Measurements from ENCODE around the gene TH.

Gene TH

DNA sequence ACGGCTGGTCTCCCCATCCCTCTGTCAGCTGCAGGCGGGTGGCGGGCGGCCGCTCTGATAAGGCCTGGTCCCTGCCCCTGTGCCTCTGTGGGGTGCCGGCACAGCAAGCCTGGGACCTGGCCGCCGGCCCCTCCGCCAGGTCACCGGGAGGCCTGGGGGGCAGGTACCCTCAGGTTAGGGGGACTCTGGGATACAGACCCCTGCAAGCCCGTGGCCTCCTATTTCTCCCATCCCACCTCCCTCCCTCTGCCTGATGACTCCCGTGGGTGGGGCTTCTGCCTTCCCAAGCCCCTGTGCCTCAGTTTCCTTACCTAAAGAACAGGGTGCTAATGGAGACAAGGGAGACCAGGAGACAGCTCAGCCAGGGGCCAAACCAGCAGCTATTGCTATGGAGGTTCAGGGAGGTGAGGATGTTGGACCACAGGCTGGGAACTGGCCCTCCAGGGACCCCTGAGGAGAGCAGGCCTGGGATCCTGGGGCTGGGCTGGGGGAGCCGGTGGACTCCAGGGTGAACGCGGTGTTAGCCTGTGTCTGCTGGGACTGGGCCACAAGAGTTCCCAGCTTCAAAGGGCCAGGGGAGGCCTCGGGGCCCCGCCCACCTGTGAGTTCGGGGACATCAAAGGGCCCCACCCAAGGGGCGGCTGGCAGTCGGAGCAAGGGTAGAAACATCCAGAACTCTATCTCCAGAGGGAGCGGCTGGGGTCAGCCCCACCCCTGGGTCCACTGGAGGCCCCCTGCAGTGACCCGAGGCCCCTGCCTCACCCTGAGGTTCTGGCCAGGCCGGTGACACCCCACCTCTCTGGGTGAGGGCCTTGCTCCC is 32.0 kb upstream of the TH start:
- Mint-ChIP-seq H3K36me3 (ENCODE audit: low read depth) (no peaks in the 10 kb centered on the region), H3K4me3 (no peak overlapping the region), H3K4me1 (ENCODE audit: low read depth) (no peaks in the 10 kb centered on the region), H3K27ac (no peak overlapping the region), H3K27me3 (ENCODE audit: low read depth) (no peaks in the 10 kb centered on the region), H3K9me3 (no peaks in the 10 kb centered on the region)

DNA sequence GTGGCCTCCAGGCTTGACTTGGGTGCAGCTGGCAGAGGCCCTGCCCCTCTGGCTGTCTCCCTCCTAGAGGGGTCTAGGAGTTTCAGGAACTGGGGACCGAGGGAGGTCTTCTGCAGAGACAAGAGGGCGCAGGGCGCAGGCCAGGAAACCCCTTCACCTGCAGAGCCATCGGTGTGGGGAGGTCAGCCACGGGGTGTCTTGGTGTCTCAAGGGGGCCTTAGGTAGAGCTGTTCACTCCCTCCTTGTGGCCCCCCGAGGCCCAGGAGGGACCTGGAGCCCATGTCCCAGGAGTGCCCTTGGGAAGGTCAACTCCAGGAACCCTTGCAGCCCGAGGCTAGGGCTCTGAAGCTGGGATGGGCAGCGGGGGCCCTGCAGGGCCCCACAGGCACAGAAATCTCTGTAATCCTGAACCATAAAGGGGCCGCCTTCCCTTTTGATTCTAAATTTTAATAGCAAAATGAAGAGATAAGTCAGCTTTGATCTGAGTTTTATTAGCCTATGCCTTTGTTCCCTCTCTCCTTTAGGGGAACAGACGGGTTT is 31.4 kb upstream of the TH start:
- Mint-ChIP-seq H3K27ac (no peak overlapping the region), H3K27me3 (ENCODE audit: low read depth) (no peaks in the 10 kb centered on the region), H3K36me3 (ENCODE audit: low read depth) (no peaks in the 10 kb centered on the region), H3K9me3 (no peaks in the 10 kb centered on the region), H3K4me1 (ENCODE audit: low read depth) (no peaks in the 10 kb centered on the region), H3K4me3 (no peak overlapping the region)

DNA sequence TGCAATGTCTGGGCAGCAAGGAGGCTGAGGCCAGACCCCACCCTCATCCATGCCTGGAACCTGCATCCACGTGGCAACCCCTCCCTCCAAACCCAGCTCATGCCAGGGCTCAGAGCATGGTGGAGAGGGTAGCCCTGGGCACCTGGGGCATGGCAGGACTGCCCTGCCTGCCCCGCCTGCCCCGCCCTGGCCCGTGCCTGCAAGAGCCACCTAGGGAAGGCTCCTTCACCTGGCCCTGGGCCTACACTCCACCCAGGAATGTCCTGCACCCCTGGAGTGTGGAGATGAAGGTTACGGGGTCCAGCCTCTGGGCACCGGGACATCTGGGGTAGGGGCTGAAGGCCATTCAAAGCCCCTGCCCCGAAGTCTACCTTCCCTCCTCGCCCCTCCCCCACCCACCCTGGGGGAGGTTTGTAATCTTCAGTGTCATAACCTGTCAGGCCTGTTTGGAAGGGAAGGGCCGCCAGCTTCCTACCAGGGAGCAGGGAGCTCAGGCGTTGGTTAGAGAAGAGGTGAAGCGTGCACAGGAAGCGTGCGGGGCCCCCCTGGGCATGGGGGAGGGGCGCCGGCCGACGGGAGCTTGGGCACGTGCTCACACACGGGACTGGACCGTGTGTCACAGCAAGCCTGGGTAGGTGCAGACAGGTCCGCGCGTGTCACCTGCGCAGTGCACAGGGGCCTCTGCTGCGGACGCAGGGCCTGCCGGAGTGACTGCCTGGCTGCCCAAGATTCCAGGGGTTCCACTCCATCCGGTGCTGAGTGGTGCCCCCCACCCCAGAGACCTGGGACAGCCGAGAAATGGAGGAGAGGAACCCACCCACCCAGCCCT is 30.7 kb upstream of the TH start:
- no peaks in the 10 kb centered on the region for H3K9me3 Mint-ChIP-seq
- no peak overlapping the region for H3K27ac Mint-ChIP-seq
- no peak overlapping the region for H3K4me3 Mint-ChIP-seq
- H3K4me1 Mint-ChIP-seq (ENCODE audit: low read depth): no peaks in the 10 kb centered on the region
- H3K36me3 Mint-ChIP-seq (ENCODE audit: low read depth): no peaks in the 10 kb centered on the region
- H3K27me3 Mint-ChIP-seq (ENCODE audit: low read depth): no peaks in the 10 kb centered on the region

- Mint-ChIP-seq H3K4me3 (no peak overlapping the region), H3K4me1 (ENCODE audit: low read depth) (peaks cover 5% of the 10 kb centered on the region), H3K27ac (no peak overlapping the region), H3K27me3 (ENCODE audit: low read depth) (peaks cover 7% of the 10 kb centered on the region), H3K9me3 (no peaks in the 10 kb centered on the region), H3K36me3 (ENCODE audit: low read depth) (no peaks in the 10 kb centered on the region)
These were observed 29.9 kb upstream of the TH start for GRCh38 chr11:2201542-2201941.

DNA sequence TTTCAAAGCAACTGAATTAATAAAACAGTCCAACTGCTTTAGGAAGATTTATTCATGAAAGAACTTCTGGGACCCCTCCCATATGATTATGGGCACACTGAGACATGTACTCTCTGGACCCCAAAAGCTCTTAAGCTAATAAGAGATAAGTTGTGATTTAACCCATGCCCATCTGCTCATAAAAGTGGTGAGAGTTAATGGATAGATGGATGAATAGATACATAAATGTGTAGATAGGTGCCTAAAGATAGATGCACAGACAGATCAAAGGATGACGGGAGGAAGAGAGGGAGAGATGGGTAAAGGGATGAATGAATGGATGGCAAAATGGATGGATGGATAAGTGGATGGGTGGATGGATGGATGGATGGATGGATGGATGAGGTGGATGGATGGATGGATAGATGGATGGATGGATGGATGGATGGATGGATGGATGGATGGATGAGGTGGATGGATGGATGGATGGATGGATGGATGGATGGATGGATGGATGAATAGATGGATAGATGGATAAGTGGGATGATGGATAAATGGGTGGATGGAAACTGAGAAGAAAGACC is 29.4 kb upstream of the TH start:
- Mint-ChIP-seq H3K9me3 (no peaks in the 10 kb centered on the region), H3K4me1 (ENCODE audit: low read depth) (peaks cover 5% of the 10 kb centered on the region), H3K27ac (no peak overlapping the region), H3K4me3 (no peak overlapping the region), H3K27me3 (ENCODE audit: low read depth) (peaks cover 11% of the 10 kb centered on the region), H3K36me3 (ENCODE audit: low read depth) (no peaks in the 10 kb centered on the region)

- no peak overlapping the region for H3K4me3 Mint-ChIP-seq
- no peaks in the 10 kb centered on the region for H3K9me3 Mint-ChIP-seq
- no peak overlapping the region for H3K27ac Mint-ChIP-seq
These were observed 28.9 kb upstream of the TH start for GRCh38 chr11:2200536-2200935.

GRCh38 chr11:2199466-2200341 is 28.1 kb upstream of the TH start:
- peaks cover 5% of the 10 kb centered on the region for H3K4me1 Mint-ChIP-seq (ENCODE audit: low read depth)

More at GRCh38 chr11:2200536-2200935, 28.9 kb upstream of the TH start:
- H3K27me3 Mint-ChIP-seq (ENCODE audit: low read depth): peaks cover 11% of the 10 kb centered on the region
- peaks cover 5% of the 10 kb centered on the region for H3K4me1 Mint-ChIP-seq (ENCODE audit: low read depth)
- H3K36me3 Mint-ChIP-seq (ENCODE audit: low read depth): no peaks in the 10 kb centered on the region

GRCh38 chr11:2198621-2199365 is 27.2 kb upstream of the TH start:
- no peak overlapping the region for H3K27ac Mint-ChIP-seq
- peaks cover 11% of the 10 kb centered on the region for H3K27me3 Mint-ChIP-seq (ENCODE audit: low read depth)
- H3K4me1 Mint-ChIP-seq (ENCODE audit: low read depth): peaks cover 5% of the 10 kb centered on the region
- no peaks in the 10 kb centered on the region for H3K36me3 Mint-ChIP-seq (ENCODE audit: low read depth)
- H3K4me3 Mint-ChIP-seq: no peak overlapping the region
- H3K9me3 Mint-ChIP-seq: no peaks in the 10 kb centered on the region

More at GRCh38 chr11:2199466-2200341, 28.1 kb upstream of the TH start:
- H3K4me3 Mint-ChIP-seq: no peak overlapping the region
- peaks cover 11% of the 10 kb centered on the region for H3K27me3 Mint-ChIP-seq (ENCODE audit: low read depth)
- H3K9me3 Mint-ChIP-seq: no peaks in the 10 kb centered on the region
- no peaks in the 10 kb centered on the region for H3K36me3 Mint-ChIP-seq (ENCODE audit: low read depth)
- no peak overlapping the region for H3K27ac Mint-ChIP-seq

DNA sequence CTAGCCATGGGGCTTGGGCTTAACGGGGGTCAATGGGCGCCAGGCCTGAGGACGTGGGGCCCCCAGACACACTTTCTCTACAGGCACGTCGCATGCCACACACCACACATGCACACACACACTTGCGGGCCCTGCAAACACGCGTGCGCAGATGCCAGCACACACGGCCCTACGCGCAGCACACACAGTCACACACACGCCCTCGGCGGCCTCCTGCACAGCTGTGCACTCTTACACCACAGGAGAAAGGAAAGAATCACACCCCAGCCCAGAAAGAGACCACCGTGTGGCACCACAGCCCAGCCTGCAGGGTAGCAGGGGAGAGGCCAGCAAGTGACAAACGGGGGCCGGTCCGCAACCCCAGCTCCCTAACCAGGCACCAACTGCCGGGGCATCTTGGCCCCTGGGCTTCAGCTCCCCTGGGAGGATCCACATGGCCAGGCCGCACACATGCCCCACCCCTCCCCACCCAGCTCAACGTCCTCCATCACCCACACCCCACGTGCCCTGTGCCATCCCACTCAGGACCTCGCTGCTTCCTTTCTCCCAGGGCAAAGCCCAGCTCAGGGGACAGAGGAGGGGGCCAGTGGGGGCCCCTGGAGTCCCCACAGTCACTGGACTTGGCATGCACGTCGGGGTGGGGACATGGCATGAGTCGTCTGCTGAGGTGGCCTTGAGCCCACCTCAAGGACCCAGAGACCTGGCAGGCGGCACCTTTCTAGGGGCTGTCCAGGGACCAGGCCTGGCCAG is 26.3 kb upstream of the TH start:
- Mint-ChIP-seq H3K4me3 (no peak overlapping the region), H3K4me1 (ENCODE audit: low read depth) (peaks cover 5% of the 10 kb centered on the region)

GRCh38 chr11:2196970-2197770 is 25.6 kb upstream of the TH start:
- H3K27me3 Mint-ChIP-seq (ENCODE audit: low read depth): peaks cover 11% of the 10 kb centered on the region
- H3K4me3 Mint-ChIP-seq: no peak overlapping the region
- no peak overlapping the region for H3K27ac Mint-ChIP-seq
- H3K36me3 Mint-ChIP-seq (ENCODE audit: low read depth): no peaks in the 10 kb centered on the region
- peaks cover 5% of the 10 kb centered on the region for H3K4me1 Mint-ChIP-seq (ENCODE audit: low read depth)
- no peaks in the 10 kb centered on the region for H3K9me3 Mint-ChIP-seq

More for the DNA sequence above, 26.3 kb upstream of the TH start:
- Mint-ChIP-seq H3K9me3 (no peaks in the 10 kb centered on the region), H3K27me3 (ENCODE audit: low read depth) (peaks cover 11% of the 10 kb centered on the region), H3K27ac (no peak overlapping the region), H3K36me3 (ENCODE audit: low read depth) (no peaks in the 10 kb centered on the region)

- Mint-ChIP-seq H3K36me3 (ENCODE audit: low read depth) (no peaks in the 10 kb centered on the region), H3K4me3 (no peak overlapping the region), H3K4me1 (ENCODE audit: low read depth) (peaks cover 5% of the 10 kb centered on the region), H3K27me3 (ENCODE audit: low read depth) (peaks cover 11% of the 10 kb centered on the region), H3K27ac (no peak overlapping the region), H3K9me3 (no peaks in the 10 kb centered on the region)
These were observed 24.1 kb upstream of the TH start for GRCh38 chr11:2195756-2196088.

Data from T-helper 1 cell treated with Interleukin-12 subunit alpha and Interleukin-12 subunit beta and Interleukin-4 antibody, amounts not matched to agents 30 μg/mL and 1 μg/mL, for 36 hours (primary cell).